ENCODE measurements around the gene CAMSAP1.

The CAMSAP1 gene

DNA sequence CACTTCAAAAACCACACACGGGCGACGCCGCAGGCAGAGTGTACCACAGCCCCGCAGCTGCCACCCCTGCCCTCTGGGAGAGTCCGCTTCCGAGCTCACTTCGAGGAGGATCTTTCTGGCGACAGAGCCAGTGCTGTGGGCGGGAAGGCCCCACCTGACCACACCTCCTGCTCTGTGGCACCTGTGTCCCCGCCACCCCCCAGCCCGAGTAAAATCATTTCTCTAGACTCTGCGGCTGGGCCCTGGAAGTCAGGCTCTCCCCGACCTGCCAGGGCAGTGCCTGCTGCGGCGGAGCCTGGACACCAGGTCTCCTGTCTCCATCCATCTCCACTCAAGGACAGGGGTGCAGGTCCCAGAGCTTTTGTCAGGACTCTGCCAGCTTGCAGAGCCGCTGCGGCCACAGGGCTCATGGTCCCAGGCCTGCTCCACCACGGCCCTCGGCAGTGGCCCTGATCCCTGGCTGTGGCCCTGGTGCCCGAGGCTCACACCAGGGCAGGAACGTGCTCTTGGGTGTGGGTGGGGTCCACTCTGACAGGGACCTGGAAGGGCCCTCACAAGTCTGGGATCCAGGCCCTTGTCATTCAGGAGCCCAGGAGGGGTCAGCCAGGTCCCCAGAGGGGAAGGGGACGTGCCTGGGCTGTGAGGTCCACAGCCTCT lies 20.9 kb upstream of the CAMSAP1 start:
- no peak overlapping the region for H3K4me3 ChIP-seq (ENCODE audit: low read depth, low read length)
- DNase-seq (ENCODE audit: low read depth): no peak
- TF ChIP-seq, protein P1, sequence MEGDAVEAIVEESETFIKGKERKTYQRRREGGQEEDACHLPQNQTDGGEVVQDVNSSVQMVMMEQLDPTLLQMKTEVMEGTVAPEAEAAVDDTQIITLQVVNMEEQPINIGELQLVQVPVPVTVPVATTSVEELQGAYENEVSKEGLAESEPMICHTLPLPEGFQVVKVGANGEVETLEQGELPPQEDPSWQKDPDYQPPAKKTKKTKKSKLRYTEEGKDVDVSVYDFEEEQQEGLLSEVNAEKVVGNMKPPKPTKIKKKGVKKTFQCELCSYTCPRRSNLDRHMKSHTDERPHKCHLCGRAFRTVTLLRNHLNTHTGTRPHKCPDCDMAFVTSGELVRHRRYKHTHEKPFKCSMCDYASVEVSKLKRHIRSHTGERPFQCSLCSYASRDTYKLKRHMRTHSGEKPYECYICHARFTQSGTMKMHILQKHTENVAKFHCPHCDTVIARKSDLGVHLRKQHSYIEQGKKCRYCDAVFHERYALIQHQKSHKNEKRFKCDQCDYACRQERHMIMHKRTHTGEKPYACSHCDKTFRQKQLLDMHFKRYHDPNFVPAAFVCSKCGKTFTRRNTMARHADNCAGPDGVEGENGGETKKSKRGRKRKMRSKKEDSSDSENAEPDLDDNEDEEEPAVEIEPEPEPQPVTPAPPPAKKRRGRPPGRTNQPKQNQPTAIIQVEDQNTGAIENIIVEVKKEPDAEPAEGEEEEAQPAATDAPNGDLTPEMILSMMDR (IDR thresholded peaks at IDR 0.05; ENCODE audit: low read depth, low read length, missing control alignments): no peak
- in situ Hi-C loops (cut with HindIII; ENCODE audit: low sequenced_read_pairs): no loop called here

DNA sequence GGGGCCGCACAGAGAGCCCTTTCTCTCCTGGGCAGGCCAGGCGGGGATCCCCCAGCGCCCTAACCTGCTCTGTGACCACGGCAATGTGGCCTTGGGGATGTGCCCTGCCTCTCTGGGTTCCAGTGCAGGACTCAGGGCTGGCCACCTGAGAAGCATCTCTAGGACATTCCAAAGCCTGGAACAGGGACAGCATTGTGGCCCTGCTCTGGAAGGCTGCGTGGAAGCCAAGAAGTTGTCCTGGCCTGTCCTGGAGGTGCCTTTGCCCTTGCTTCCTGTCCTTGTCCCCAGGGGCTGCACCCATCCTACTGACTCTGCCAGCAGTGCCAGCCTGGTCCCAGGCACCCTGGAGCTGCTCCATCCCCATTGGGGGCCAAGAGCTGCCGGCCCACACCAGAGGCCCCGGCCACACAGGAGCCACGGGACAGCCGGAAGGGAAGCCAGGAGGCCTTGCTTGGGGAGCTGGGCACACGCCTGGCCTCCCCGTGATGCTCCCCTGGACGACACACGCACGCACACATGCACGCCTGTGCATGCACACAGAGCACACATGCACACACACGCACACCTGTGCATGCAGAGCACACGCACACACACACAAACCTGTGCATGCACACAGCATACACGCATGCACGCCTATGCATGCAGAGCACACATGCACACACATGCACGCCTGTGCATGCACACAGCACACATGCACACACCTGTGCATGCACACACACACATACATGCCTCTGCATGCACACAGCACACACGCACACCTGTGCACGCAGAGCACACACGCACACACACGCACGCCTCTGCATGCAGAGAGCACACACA lies 20.1 kb upstream of the CAMSAP1 start:
- in situ Hi-C loops (cut with HindIII; ENCODE audit: low sequenced_read_pairs): no loop called here
- TF ChIP-seq, protein P1 (IDR thresholded peaks at IDR 0.05; ENCODE audit: low read depth, low read length, missing control alignments): no peak
- H3K4me3 ChIP-seq (ENCODE audit: low read depth, low read length): no peak overlapping the region
- DNase-seq (ENCODE audit: low read depth): no peak

DNA sequence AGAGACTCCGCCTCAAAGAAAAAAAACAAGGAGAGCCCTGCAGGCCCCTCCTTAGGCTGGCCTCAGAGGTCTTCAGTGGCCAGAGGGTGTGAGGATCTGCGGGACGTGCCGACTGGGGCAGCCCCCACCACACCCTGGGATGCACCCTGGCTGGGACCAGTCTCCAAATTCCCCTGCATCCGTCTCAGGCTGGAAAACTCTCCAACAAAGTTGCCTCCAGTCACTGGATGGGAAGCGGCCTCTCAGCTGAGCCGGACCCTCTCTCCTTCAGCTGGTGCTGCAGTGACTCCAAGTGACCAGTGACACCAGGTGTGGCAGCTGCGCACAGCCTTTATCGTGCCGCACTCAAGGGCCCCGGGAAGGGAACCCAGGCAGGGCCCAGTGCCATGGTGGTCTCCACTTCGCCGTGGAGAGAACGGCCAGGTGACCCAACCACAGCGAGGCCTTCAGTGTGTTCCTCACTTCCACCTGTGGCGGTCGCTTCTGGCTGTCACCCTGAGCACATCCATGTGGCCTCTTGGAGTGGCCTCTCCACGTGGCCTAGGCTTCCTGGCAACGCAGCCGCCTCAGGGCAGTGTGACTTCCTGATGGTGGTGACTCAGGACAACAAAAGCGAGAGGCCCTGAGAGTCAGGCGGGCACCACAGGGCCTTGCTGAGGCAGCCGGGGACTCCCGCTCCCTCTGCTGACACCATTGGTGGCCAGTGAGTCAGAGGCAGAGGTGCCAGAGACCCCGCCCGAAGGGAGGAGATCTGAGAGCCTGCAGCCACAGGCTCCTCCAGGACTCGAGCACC lies 19.3 kb upstream of the CAMSAP1 start:
- H3K4me3 ChIP-seq (ENCODE audit: low read depth, low read length): no peak overlapping the region
- TF ChIP-seq, protein P1 (IDR thresholded peaks at IDR 0.05; ENCODE audit: low read depth, low read length, missing control alignments): no peak
- DNase-seq (ENCODE audit: low read depth): peak; percentile 33
- in situ Hi-C loops (cut with HindIII; ENCODE audit: low sequenced_read_pairs): no loop called here

DNA sequence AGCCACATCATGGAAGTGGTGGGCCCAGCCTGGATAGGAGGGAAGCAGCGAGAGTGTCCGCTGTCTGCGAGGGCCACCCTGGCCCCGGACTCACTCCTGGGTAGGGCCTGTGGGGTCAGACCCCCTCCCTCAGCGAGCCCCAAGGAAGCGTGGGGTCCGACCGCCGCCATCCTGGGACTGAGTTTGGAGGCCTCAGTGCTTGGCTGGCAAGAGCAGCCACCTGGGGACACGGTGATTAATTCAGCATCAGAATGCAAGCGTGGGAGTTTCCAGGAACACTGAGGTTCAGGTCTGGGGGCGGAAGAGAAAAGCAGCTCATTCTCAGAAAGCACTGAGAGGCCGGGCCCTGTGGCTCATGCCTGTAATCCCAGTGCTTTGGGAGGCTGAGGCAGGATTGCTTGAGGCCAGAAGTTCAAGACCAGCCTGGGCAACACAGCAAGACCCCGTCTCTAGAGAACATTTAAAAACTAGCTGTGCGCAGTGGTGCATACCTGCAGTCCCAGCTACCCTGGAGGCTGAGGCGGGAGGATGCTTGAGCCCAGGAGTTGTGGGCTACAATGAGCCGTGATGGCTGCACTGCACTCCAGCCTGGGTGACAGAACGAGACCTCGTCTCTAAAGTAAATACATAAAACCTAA lies 18.3 kb upstream of the CAMSAP1 start:
- H3K4me3 ChIP-seq (ENCODE audit: low read depth, low read length): no peak overlapping the region
- no peak for DNase-seq (ENCODE audit: low read depth)
- in situ Hi-C loops (cut with HindIII; ENCODE audit: low sequenced_read_pairs): no loop called here
- TF ChIP-seq, protein P1 (IDR thresholded peaks at IDR 0.05; ENCODE audit: low read depth, low read length, missing control alignments): no peak

DNA sequence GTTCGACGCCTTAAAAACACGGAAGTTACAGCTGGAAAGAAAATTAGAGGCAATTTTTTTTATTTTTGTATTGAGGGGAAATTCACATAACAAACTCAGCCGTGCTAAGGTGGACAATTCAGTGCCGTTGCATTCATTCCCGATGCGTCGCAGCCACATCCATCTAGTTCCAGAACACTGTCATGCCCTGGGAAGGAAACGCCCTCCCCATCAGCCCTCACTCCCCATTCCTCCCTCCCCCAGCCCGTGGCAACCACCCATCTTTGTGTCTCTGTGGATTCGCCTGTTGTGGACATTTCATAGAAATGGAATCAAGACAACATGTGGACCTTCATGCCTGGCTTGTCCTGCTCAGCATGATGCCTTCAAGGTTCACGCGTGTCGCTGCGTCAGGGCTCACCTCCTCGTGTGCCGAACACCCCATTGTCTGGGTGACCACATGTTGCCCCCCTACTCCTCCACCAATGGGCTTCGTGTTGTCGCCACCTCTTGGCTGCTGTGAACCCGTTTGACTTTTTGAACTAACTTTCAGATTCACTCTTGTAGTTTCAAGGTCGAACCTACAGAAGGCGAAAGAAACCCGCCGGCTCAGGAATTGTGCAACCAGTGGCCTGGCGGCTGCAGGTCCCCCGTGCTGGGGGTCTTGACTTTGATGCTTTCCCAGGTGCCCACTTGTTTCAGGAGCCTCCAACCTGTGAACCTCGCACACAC lies 17.4 kb upstream of the CAMSAP1 start:
- TF ChIP-seq, protein P1 (IDR thresholded peaks at IDR 0.05; ENCODE audit: low read depth, low read length, missing control alignments): no peak
- in situ Hi-C loops (cut with HindIII; ENCODE audit: low sequenced_read_pairs): no loop called here
- DNase-seq (ENCODE audit: low read depth): no peak
- H3K4me3 ChIP-seq (ENCODE audit: low read depth, low read length): no peak overlapping the region

All from astrocyte of the cerebellum (primary cell).